ENCODE measurements around the gene PPP1R16B.

The PPP1R16B gene

DNA sequence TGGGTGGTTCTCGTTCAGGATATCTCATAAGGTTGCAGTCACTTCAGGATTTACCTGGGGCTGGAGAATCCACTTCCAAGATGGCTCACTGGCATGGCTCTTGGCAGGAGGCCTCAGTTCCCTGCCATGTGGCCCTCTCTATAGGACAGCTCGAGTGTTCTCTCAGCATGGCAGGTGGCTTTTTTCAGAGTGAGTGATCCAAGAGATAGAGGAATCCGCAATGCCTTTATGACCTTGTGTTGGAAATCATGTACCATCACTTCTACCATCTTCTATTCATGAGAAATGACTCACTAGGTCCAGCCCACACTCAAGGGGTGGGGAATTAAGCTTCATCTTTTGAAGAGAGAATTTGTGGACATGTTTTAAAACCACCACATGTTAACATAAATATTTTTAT lies 37.8 kb downstream of the PPP1R16B start:
- TF ChIP-seq, protein P1, sequence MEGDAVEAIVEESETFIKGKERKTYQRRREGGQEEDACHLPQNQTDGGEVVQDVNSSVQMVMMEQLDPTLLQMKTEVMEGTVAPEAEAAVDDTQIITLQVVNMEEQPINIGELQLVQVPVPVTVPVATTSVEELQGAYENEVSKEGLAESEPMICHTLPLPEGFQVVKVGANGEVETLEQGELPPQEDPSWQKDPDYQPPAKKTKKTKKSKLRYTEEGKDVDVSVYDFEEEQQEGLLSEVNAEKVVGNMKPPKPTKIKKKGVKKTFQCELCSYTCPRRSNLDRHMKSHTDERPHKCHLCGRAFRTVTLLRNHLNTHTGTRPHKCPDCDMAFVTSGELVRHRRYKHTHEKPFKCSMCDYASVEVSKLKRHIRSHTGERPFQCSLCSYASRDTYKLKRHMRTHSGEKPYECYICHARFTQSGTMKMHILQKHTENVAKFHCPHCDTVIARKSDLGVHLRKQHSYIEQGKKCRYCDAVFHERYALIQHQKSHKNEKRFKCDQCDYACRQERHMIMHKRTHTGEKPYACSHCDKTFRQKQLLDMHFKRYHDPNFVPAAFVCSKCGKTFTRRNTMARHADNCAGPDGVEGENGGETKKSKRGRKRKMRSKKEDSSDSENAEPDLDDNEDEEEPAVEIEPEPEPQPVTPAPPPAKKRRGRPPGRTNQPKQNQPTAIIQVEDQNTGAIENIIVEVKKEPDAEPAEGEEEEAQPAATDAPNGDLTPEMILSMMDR (conservative IDR thresholded peaks at IDR 0.05; ENCODE audit: low read depth, low read length), result no peak
- no peak for DNase-seq (ENCODE audit: low read depth)
- no peak overlapping the region for H3K4me3 ChIP-seq (ENCODE audit: low read depth, low read length)

DNA sequence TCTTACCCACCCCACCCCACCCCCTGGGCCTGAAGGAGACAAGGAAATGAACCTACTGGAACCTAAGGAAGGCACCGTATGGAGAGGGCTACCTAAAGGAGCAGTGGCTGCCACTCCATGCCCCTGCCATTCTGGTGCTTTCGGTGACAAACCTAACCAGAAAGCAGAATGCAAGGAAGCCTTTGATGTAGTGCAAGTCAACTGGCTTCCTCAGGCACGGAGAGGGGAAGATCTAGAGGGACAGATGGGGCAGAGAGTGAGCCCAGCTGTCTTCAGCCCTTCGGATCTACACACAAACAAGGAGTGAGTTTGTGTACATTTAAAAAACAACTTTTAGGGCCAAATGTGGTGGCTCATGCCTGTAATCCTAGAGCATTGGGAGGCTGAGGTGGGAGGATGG lies 39.5 kb downstream of the PPP1R16B start:
- DNase-seq (ENCODE audit: low read depth), result no peak
- H3K4me3 ChIP-seq (ENCODE audit: low read depth, low read length), result no peak overlapping the region
- TF ChIP-seq, protein P1 (conservative IDR thresholded peaks at IDR 0.05; ENCODE audit: low read depth, low read length), result no peak

DNA sequence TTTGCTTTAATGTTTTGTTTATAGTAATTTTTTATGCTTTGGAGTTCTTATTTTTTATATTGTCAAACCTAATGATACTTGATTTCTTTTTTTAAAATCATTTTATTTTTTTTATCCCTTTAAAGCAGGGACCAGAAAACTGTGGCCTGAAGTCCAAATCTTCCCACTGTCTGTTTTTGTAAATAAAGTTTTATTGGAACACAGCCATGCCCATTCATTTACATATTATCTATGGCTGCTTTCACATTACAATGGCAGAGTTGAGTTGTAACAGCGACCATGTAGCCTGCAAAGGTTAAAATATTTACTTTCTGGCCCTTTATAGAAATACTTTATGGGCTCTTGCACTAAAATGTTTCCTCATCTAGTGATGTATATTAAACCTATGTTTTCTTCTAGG lies 42.3 kb downstream of the PPP1R16B start:
- TF ChIP-seq, protein P1 (conservative IDR thresholded peaks at IDR 0.05; ENCODE audit: low read depth, low read length), result no peak
- H3K4me3 ChIP-seq (ENCODE audit: low read depth, low read length), result no peak overlapping the region
- no peak for DNase-seq (ENCODE audit: low read depth)

DNA sequence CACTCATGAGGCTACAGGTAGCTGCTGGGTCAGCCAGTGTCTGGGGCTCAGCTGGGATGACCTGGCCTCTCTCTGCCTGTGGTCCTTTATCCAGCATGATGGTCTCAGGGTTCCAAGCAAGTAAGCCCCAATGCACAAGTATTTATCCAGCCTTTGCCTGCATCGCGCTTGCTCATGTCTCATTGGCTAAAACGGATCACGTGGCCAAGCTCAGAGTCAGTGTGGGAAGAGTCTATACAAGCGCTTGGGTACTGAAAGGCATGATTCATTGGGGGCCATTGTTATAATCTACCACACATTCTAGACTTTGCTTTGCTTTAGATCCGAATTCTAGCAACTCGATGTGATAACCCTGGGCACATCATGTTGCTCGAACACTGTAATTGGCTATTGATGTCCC lies 48.3 kb downstream of the PPP1R16B start:
- DNase-seq (ENCODE audit: low read depth), result no peak
- H3K4me3 ChIP-seq (ENCODE audit: low read depth, low read length), result no peak overlapping the region
- TF ChIP-seq, protein P1 (conservative IDR thresholded peaks at IDR 0.05; ENCODE audit: low read depth, low read length), result no peak

DNA sequence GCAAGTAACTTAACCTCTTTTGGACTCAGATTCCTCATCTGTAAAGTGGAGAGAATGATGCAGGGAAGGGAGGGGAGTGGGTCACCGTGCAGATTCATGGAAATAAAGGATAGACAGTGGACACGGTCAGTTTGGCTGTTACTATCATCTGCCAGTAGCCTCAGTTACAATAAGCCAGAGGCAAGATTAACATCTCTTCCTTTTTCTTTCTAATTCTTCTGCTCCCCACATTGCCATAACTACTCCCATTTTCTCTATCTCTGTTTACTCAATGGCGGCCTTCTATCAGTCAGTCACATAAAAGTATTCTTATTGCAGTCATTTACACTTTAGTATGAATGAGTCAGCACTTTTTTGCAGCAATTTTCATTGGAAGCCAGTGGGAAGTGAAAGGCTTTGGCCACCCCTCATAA lies 49.2 kb downstream of the PPP1R16B start:
- no peak for DNase-seq (ENCODE audit: low read depth)
- H3K4me3 ChIP-seq (ENCODE audit: low read depth, low read length), result no peak overlapping the region
- TF ChIP-seq, protein P1 (conservative IDR thresholded peaks at IDR 0.05; ENCODE audit: low read depth, low read length), result no peak

DNA sequence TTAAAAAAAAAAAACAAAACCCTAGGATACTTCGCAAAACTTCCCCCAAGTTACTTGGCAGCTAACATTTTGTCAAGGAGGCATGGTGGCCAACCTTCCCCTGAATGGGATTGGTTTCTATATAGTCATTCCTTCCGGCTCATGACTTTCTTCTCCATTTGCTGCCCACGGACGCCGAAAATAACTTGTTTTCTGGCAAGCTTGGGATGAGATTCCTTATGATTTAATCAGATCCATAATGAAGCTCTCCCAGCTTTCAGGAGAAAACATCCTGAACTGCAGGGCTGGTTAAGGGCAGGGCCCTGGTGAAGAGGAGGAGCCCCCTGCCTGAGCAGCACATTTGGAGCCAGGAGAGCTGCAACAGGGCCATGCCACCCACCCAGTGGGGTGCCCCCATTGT lies 49.9 kb downstream of the PPP1R16B start:
- no peak overlapping the region for H3K4me3 ChIP-seq (ENCODE audit: low read depth, low read length)
- no peak for DNase-seq (ENCODE audit: low read depth)
- TF ChIP-seq, protein P1 (conservative IDR thresholded peaks at IDR 0.05; ENCODE audit: low read depth, low read length), result no peak

DNA sequence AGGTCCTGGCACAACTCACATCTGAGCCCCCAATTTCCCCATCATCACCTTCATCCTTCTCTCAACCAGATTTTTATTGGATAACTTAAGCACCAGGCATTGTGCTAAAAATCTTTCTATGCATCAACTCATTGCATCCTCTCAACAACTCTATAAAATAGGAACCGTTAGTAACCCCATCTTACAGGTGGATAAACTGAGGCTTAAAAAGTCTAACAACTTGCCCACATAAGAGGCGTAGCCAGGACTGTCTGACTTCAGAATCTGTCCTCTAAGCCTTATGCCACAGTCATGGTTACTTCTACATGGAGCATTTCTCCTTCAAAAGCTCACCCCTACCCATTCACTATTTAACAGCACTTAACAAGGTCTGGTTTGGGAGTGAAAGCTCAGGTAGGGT lies 51.1 kb downstream of the PPP1R16B start:
- DNase-seq (ENCODE audit: low read depth), result no peak
- TF ChIP-seq, protein P1 (conservative IDR thresholded peaks at IDR 0.05; ENCODE audit: low read depth, low read length), result no peak

More for the DNA sequence above, 51.1 kb downstream of the PPP1R16B start:
- H3K4me3 ChIP-seq (ENCODE audit: low read depth, low read length), result no peak overlapping the region
